GM18517 (cell line): ENCODE measurements around the gene MLLT10.

Source experiments
- ATAC-seq: cut with Tn5 transposase; IDR thresholded peaks from one replicate; pipeline ENCODE4 v1.9.1; 2021; ENCODE audit warnings: mild to moderate bottlenecking, moderate library complexity; ENCODE audit not compliant: unreplicated experiment

Gene MLLT10

GRCh38 chr10:21727452-21728168 is 193.6 kb downstream of the MLLT10 start:
- no peak for ATAC-seq

- no peak for ATAC-seq
Measured at GRCh38 chr10:21728618-21729017, 194.6 kb downstream of the MLLT10 start.

GRCh38 chr10:21732067-21732772 is 198.2 kb downstream of the MLLT10 start:
- peak; percentile 60 for ATAC-seq

GRCh38 chr10:21733710-21734109 is 199.7 kb downstream of the MLLT10 start:
- ATAC-seq, result no peak

- ATAC-seq, result no peak
Measured at GRCh38 chr10:21737106-21737505, 203.1 kb downstream of the MLLT10 start.

- no peak for ATAC-seq
Measured at GRCh38 chr10:21740989-21741388, 207.0 kb downstream of the MLLT10 start.

- no peak for ATAC-seq
Measured at GRCh38 chr10:21742740-21743412, 208.8 kb downstream of the MLLT10 start.

GRCh38 chr10:21744223-21744622 is 210.2 kb downstream of the MLLT10 start:
- no peak for ATAC-seq

- no peak for ATAC-seq
Measured at GRCh38 chr10:21746118-21746517, 212.1 kb downstream of the MLLT10 start.

GRCh38 chr10:21747809-21748208 is 213.8 kb downstream of the MLLT10 start:
- ATAC-seq, result no peak

GRCh38 chr10:21749788-21750187 is 215.8 kb downstream of the MLLT10 start:
- ATAC-seq, result no peak

GRCh38 chr10:21750424-21750823 is 216.4 kb downstream of the MLLT10 start:
- ATAC-seq, result no peak

- ATAC-seq, result no peak
Measured at GRCh38 chr10:21751341-21752310, 217.6 kb downstream of the MLLT10 start.

- no peak for ATAC-seq
Measured at GRCh38 chr10:21753497-21754270, 219.7 kb downstream of the MLLT10 start.

GRCh38 chr10:21754410-21755011 is 220.5 kb downstream of the MLLT10 start:
- ATAC-seq, result no peak

GRCh38 chr10:21756707-21757106 is 222.7 kb downstream of the MLLT10 start:
- ATAC-seq, result no peak

GRCh38 chr10:21757185-21757901 is 223.3 kb downstream of the MLLT10 start:
- ATAC-seq, result no peak

- no peak for ATAC-seq
Measured at GRCh38 chr10:21758239-21758638, 224.2 kb downstream of the MLLT10 start.

- no peak for ATAC-seq
Measured at GRCh38 chr10:21758696-21759095, 224.7 kb downstream of the MLLT10 start.
